ENCODE results near the gene CAVIN2.

DNA sequence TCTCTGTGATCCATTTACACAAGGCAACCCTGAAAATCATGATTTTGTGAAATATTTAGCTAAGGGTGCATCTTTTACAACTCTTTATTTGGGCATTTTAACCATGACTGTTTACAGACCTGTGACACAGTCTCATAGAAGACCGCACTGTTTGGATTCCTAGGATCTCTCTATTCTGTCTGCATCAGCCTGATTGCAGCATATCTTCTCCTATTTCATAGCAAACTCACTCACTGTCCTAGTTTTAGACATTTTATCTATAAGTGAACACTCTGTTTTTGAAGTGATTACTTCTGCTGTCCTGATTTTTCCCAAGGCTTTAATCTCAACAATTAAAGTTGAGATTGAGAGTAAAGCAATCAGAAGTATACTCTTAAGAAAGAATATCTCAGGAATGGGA lies 56.2 kb downstream of the CAVIN2 start:
- TF ChIP-seq, protein P1, sequence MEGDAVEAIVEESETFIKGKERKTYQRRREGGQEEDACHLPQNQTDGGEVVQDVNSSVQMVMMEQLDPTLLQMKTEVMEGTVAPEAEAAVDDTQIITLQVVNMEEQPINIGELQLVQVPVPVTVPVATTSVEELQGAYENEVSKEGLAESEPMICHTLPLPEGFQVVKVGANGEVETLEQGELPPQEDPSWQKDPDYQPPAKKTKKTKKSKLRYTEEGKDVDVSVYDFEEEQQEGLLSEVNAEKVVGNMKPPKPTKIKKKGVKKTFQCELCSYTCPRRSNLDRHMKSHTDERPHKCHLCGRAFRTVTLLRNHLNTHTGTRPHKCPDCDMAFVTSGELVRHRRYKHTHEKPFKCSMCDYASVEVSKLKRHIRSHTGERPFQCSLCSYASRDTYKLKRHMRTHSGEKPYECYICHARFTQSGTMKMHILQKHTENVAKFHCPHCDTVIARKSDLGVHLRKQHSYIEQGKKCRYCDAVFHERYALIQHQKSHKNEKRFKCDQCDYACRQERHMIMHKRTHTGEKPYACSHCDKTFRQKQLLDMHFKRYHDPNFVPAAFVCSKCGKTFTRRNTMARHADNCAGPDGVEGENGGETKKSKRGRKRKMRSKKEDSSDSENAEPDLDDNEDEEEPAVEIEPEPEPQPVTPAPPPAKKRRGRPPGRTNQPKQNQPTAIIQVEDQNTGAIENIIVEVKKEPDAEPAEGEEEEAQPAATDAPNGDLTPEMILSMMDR (IDR thresholded peaks at IDR 0.05; ENCODE audit: poor library complexity): no peak
- TF ChIP-seq EZH2phosphoT487 (IDR thresholded peaks at IDR 0.05; ENCODE audit: low read depth, severe bottlenecking, unreplicated experiment): no peak
